Psoas muscle (tissue), 8 donors: ENCODE results near the gene TUBA1B. TPM values are rescaled to one million over a fixed set of nuclear protein-coding genes. Genes with fewer than 3 reads are reported as not detected.

Experiments used
- ATAC-seq, 4 donors: fragments of 200-7000 bp; cut with Tn5 transposase; one replicate each; pipeline ENCODE4 v1.9.1; 2020; ENCODE audit warnings: moderate library complexity in 3 of 4, mild to moderate bottlenecking in 2 of 4
- DNase-seq, 2 donors: peaks; one replicate each; pipeline ENCODE4 v3.0.0-alpha.2; 2020
- H3K27ac ChIP-seq: fragments of 200-600 bp; one replicate; pipeline ENCODE4 v1.8.0; 2022
- H3K27me3 ChIP-seq, 3 donors: fragments of 200-600 bp in 1 of 3; one replicate each; pipeline versions ENCODE4 v1.6.1 to v1.8.0; 2013 to 2022; ENCODE audit warnings: low read length in 2 of 3, mild to moderate bottlenecking in 2 of 3, moderate library complexity in 1 of 3; ENCODE audit not compliant: insufficient read depth in 3 of 3
- H3K36me3 ChIP-seq, 2 donors: fragments of 200-600 bp in 1 of 2; one replicate each; pipeline versions ENCODE4 v1.6.1 to v1.8.0; 2013 to 2022; ENCODE audit warnings: low read depth in 1 of 2, mild to moderate bottlenecking in 1 of 2, moderate library complexity in 1 of 2; ENCODE audit not compliant: insufficient read depth in 1 of 2
- H3K4me1 ChIP-seq: fragments of 200-600 bp; one replicate; pipeline ENCODE4 v1.8.0; 2022
- H3K4me3 ChIP-seq: fragments of 200-600 bp; one replicate; pipeline ENCODE4 v1.8.0; 2022; ENCODE audit warnings: mild to moderate bottlenecking
- H3K9me3 ChIP-seq: fragments of 200-600 bp; one replicate; pipeline ENCODE4 v1.8.0; 2022
- CTCF ChIP-seq: fragments of 200-600 bp; IDR thresholded peaks from one replicate; pipeline ENCODE4 v1.8.0; 2022; ENCODE audit warnings: antibody characterized with exemption
- WGBS, 3 donors: extraction: QIAGEN DNeasy Blood & Tissue Kit; methylation state at CpG; one replicate each; pipeline versions ENCODE4 v1.1.6 to v1.1.7; 2013; 5-methylcytosine and 5-hydroxymethylcytosine counted together
- intact Hi-C, 2 donors: fragments of 100-400 bp; cut with DNase I; formaldehyde crosslinking; loops; one replicate each; pipeline versions ENCODE4 v1.11.0 to v1.14.2; 2022
- polyA plus RNA-seq, 3 donors: library from polyadenylated mRNA; stranded (reverse); fragments of 200-250 nt; gene quantifications; one replicate each; pipeline ENCODE4 v1.2.3, GENCODE V29; 2013
- total RNA-seq, 4 donors: library from RNA; stranded (reverse); fragmentation: NEBNext Ultra II Directional in 2 of 4; extraction: Animal tissue kit (Norgen Biotek cat#: 25700) in 2 of 4; gene quantifications; one replicate each; pipeline versions ENCODE4 v1.2.1 to v1.2.4, GENCODE V29; 2021 to 2023
- donor health status: healthy with polysubstance abuse.
- donor health status: DM: no; HTN: no; CAD: no; lungs with moderate emphysema.
- donor health status: Bipolar disorder and iron deficiency.
- donor health status: healthy.
- donor health status: DM: yes; HTN: yes; CAD: no.
- donor health status: DM: no; HTN: no; CAD: no.
- donor health status: DM: no; HTN: no; CAD: no.
- donor health status: DM: yes; HTN: yes; CAD: no.

TUBA1B gene
- total and polyA plus RNA-seq, 7 donors: 101 to 1,147 (median 294) TPM

GRCh38 chr12:49161092-49161795, 30.0 kb upstream of the TUBA1B start:
- intact Hi-C loops: no loop called here
- Histone ChIP-seq H3K27ac (no peak overlapping the region), H3K36me3 (no peaks in the 10 kb centered on the region), H3K27me3 (no peaks in the 10 kb centered on the region), H3K4me3 (no peak overlapping the region), H3K9me3 (no peaks in the 10 kb centered on the region), H3K4me1 (no peaks in the 10 kb centered on the region)
- WGBS, 3 donors: 71 to 80% (median 72%) methylated on average over 6 of the region's 6 CpGs
- DNase-seq (no peak), ATAC-seq (no peak)
- TF ChIP-seq CTCF: no peak

GRCh38 chr12:49160399-49160798, 29.2 kb upstream of the TUBA1B start:
- TF ChIP-seq CTCF: no peak
- Histone ChIP-seq H3K9me3 (no peaks in the 10 kb centered on the region), H3K4me1 (no peaks in the 10 kb centered on the region), H3K36me3 (no peaks in the 10 kb centered on the region), H3K4me3 (no peak overlapping the region), H3K27me3 (no peaks in the 10 kb centered on the region), H3K27ac (no peak overlapping the region)
- DNase-seq (no peak), ATAC-seq (no peak)
- 73 to 82% (median 77%) methylated on average over 2 of the region's 2 CpGs for WGBS, 3 donors
- intact Hi-C loops: no loop called here

GRCh38 chr12:49154221-49154620, 23.0 kb upstream of the TUBA1B start:
- no peak for TF ChIP-seq CTCF
- H3K9me3 ChIP-seq: no peaks in the 10 kb centered on the region
- ATAC-seq (no peak), DNase-seq (no peak)
- H3K36me3 ChIP-seq: no peaks in the 10 kb centered on the region
- H3K4me1 ChIP-seq: no peaks in the 10 kb centered on the region
- H3K4me3 ChIP-seq: no peak overlapping the region
- intact Hi-C loops: no loop called here
- H3K27me3 ChIP-seq: no peaks in the 10 kb centered on the region
- H3K27ac ChIP-seq: no peak overlapping the region
- 66 to 79% (median 70%) methylated on average over 3 of the region's 3 CpGs for WGBS, 3 donors

GRCh38 chr12:49147384-49147783, 16.2 kb upstream of the TUBA1B start:
- Histone ChIP-seq H3K4me1 (no peaks in the 10 kb centered on the region), H3K9me3 (no peaks in the 10 kb centered on the region), H3K4me3 (no peak overlapping the region), H3K27ac (no peak overlapping the region), H3K36me3 (no peaks in the 10 kb centered on the region), H3K27me3 (no peaks in the 10 kb centered on the region)
- TF ChIP-seq CTCF: no peak
- 94 to 98% (median 95%) methylated on average over 2 of the region's 2 CpGs for WGBS, 3 donors
- intact Hi-C loops: no loop called here
- DNase-seq (no peak), ATAC-seq (no peak)

- WGBS, 3 donors: 97% methylated on average over 1 of the region's 1 CpG
- DNase-seq: no peak
- no peaks in the 10 kb centered on the region for H3K27me3 ChIP-seq
- H3K4me3 ChIP-seq: no peak overlapping the region
- H3K27ac ChIP-seq: no peak overlapping the region
- no peak for ATAC-seq
- H3K9me3 ChIP-seq: no peaks in the 10 kb centered on the region
- intact Hi-C loops: no loop called here
- TF ChIP-seq CTCF: no peak
- H3K36me3 ChIP-seq: no peaks in the 10 kb centered on the region
- no peaks in the 10 kb centered on the region for H3K4me1 ChIP-seq
These were observed 15.2 kb upstream of the TUBA1B start for GRCh38 chr12:49146406-49146805.
